Hippocampal formation (tissue), 2 donors: ENCODE data around the gene C8G.

Source experiments
- DNase-seq, 2 donors: peaks; one replicate each; lab custom pipeline; 2025; lab: John Stamatoyannopoulos, UW

The C8G gene

GRCh38 chr9:136944519-136945332 lies at the start of gene C8G, which contains the start of gene FBXW5:
Gene C8G (plus strand): TSS chr9:136945243. CDS start chr9:136945321, 78 bp downstream.
Gene FBXW5 (minus strand): TSS chr9:136944738. CDS start chr9:136944083, 655 bp downstream.
- peak; percentile 88 to 89 for DNase-seq

GRCh38 chr9:136896027-136896426 lies 49.0 kb upstream of the C8G start:
- DNase-seq, result no peak

- DNase-seq, result no peak
Measured at GRCh38 chr9:136898483-136899100, 46.5 kb upstream of the C8G start.

GRCh38 chr9:136899196-136899595 lies 45.8 kb upstream of the C8G start:
- DNase-seq, result no peak

- no peak for DNase-seq
Measured at GRCh38 chr9:136900556-136900955, 44.5 kb upstream of the C8G start.

- DNase-seq, result no peak
Measured at GRCh38 chr9:136900988-136901515, 44.0 kb upstream of the C8G start.

- DNase-seq, result no peak
Measured at GRCh38 chr9:136901516-136902258, 43.4 kb upstream of the C8G start.

GRCh38 chr9:136902259-136902821 lies 42.7 kb upstream of the C8G start:
- no peak for DNase-seq

GRCh38 chr9:136903041-136903554 lies 41.9 kb upstream of the C8G start:
- no peak for DNase-seq

- DNase-seq, result no peak
Measured at GRCh38 chr9:136906266-136906665, 38.8 kb upstream of the C8G start.

- DNase-seq, result no peak
Measured at GRCh38 chr9:136907011-136907914, 37.8 kb upstream of the C8G start.

GRCh38 chr9:136910197-136910900 lies 34.7 kb upstream of the C8G start:
- no peak for DNase-seq

- DNase-seq, result no peak
Measured at GRCh38 chr9:136910901-136911245, 34.2 kb upstream of the C8G start.

GRCh38 chr9:136913701-136914438 lies 31.2 kb upstream of the C8G start:
- no peak for DNase-seq

GRCh38 chr9:136915632-136916329 lies 29.3 kb upstream of the C8G start:
- DNase-seq, result no peak

GRCh38 chr9:136916330-136917184 lies 28.5 kb upstream of the C8G start:
- DNase-seq, result no peak

- DNase-seq, result no peak
Measured at GRCh38 chr9:136917902-136918301, 27.1 kb upstream of the C8G start.

- DNase-seq, result no peak
Measured at GRCh38 chr9:136920069-136920468, 25.0 kb upstream of the C8G start.
